HG02840 (cell line): ENCODE results near the gene TBC1D22A.
"Not testable (repeated sequence)": the region's sequence is repeated elsewhere in the genome, so short reads cannot be mapped to it uniquely, and the experiment has no call there.

Experiments
- ATAC-seq: cut with Tn5 transposase; IDR thresholded peaks from one replicate; pipeline ENCODE4 v1.9.1; 2021; ENCODE audit warnings: mild to moderate bottlenecking, moderate library complexity, moderate number of reproducible peaks; ENCODE audit not compliant: unreplicated experiment, low FRiP score

TBC1D22A gene

DNA sequence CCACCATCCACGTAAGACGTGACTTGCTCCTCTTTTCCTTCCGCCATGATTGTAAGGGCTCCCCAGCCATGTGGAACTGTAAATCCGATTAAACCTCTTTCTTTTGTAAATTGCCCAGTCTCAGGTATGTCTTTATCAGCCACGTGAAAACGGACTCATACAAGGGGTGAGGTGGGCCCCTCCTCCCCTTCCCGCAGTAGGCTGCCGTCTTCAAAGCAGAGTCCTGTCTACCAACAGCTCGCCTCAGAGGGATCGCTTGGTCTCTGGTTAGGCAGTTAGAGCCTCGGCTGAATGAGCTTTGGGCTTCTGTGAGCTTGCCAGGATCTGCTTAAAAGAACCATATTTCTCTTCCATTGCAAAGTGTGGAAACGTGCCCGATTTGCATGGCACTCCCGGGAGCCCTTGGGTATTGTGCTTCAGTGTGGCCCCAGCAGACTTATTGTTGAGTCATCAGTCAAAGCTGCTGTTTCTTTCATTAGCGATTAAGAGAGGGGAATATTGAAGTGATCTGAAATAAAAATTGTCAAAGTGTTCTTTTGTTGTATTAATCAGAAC is 338.3 kb downstream of the TBC1D22A start:
- no peak for ATAC-seq

DNA sequence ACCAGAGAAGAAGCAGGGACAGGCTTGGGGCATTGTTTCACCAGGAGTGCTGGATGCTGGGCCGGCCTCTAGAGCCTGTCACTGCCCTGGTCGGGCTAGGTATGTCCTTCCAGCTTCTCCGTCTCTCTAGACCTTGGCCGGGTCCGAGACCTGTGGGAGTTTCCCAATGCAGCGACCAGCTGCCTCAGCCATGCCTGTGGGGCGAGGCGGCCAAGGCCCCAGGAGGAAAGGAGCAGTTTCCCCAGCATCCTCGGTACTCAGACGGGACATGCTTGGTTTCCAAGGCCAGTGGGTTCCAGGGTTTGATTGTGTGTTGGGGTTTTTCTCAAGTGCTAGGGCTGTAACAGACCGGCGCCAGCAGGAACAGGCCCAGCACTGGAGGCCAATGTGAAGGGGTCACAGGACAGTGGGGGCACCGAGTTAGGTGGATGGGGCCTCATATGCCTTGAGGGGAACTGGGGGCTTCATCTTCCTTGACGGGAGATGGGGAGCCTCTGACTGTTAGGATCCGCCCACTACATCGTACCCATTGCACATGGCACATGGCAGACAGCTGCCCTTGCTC is 339.0 kb downstream of the TBC1D22A start:
- ATAC-seq, result no peak

DNA sequence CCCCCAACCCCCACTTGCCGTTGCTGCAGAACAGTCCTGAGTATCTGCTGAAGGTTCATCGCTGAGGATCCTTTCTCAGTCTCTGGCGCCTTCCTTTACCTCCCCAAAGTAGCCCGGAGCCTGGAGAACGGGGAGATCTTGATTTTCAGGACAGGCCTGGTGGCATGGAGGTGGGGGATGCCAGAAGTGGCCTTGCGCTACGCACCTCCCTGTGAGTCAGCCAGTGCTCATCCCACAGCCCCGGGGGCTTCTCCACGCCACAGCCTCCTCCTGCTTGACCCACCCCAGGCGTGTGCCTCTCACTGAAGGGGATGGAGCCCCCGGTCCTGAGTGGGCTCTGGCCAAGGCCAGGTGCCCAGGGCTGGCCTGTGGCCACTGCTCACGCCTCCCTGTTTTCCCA is 339.6 kb downstream of the TBC1D22A start:
- no peak for ATAC-seq

DNA sequence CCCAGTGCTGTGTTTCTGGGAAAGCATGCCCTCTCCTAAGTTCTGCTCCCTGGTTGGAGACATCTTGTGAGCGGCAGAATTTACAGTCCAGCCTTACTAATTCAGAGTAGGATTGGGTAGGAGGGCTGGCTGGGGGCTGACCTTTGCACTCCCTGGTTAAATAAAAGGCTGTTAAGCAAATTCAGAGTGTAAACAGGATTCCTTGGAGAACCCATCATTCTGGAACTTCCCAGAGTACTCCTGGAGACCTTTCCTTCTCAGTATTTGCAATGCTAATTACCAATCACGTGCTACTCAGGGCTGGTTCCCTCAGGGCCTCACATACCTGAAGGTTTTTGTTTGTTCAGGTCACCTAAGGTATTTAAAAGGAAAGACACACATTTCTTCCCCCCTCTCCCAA is 340.2 kb downstream of the TBC1D22A start:
- ATAC-seq, result no peak

DNA sequence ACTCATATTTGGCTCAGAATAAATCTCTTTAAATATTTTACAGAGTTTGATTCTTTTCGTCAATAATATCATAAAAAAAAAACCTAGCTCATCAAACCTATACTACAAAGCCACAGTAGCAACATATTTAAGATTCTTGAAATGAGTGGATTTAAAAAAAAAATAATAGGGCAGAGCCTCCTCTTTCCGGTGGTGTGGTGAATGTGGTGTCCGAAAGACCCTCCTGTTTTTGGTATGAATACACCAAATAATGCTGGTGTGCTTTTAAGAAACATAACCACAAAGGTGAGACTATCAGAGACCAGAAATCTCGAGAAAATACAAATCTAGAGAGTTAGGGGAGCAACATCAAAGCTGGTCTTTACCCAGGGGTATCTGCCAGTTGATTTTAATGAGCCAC is 342.6 kb downstream of the TBC1D22A start:
- no peak for ATAC-seq

DNA sequence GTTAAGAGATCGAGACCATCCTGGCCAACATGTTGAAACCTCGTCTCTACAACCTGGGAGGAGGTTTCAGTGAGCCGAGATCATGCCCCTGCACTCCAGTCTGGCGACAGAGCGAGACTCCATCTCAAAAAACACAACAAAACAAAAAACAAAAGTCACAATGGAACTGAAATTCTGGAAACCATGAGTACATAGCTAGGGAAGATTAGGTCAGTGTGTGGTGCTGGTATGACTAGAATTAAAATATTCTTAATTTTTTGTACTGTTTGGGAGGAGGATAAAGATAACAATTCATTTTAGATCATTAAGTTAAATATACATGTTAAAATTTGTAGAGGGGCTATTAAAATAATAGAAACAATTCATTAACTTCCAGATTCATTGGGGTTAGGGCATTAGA is 344.4 kb downstream of the TBC1D22A start:
- no peak for ATAC-seq

DNA sequence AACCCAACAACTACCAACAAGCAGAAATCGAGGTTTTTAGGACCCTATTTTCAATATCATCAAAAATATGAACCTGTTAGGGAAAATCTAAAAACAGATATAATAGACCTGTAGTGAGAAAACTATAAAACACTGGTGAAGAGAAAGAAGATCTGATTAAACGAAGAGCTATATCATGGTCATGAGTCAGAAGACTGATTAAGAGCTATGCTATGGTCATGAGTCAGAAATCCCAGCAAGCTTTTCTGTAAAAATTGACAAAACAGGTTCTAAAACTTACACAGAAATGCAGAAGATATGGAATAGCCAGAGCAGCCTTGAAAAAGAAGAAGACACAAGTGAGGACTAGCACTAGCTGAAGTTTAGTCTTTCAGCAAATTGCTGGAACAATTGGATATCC is 345.0 kb downstream of the TBC1D22A start:
- ATAC-seq, result no peak

DNA sequence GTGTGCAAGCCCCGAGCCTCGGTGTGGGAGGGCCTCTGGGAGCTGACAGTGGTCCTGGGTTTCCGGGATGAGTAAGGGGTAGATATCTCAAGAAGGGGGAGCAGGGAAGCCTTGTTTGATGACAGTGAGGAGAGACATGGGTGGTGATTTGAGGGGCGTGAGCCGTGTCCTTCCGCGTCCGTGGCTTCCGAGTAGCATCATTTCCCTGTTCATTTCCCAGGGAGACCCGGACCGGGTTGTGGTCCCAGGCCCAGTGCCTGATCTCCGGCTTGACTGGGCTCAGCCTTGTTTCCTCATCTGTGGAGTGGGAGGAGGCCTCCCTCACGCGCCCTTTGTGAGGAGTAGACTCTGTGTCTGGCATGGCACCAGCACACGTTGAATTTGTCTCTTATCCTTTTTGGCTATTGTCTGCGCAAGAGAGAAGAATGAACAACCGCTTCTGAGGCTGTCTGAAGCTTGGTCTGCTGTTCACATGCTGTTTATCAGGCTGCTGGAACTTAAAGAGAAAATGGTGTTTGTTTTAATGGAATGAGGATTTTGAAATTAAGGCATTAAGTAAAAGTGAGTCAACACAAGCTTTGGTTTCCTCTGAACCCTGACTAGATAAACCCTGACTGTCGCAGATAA is 348.5 kb downstream of the TBC1D22A start:
- ATAC-seq, result no peak

DNA sequence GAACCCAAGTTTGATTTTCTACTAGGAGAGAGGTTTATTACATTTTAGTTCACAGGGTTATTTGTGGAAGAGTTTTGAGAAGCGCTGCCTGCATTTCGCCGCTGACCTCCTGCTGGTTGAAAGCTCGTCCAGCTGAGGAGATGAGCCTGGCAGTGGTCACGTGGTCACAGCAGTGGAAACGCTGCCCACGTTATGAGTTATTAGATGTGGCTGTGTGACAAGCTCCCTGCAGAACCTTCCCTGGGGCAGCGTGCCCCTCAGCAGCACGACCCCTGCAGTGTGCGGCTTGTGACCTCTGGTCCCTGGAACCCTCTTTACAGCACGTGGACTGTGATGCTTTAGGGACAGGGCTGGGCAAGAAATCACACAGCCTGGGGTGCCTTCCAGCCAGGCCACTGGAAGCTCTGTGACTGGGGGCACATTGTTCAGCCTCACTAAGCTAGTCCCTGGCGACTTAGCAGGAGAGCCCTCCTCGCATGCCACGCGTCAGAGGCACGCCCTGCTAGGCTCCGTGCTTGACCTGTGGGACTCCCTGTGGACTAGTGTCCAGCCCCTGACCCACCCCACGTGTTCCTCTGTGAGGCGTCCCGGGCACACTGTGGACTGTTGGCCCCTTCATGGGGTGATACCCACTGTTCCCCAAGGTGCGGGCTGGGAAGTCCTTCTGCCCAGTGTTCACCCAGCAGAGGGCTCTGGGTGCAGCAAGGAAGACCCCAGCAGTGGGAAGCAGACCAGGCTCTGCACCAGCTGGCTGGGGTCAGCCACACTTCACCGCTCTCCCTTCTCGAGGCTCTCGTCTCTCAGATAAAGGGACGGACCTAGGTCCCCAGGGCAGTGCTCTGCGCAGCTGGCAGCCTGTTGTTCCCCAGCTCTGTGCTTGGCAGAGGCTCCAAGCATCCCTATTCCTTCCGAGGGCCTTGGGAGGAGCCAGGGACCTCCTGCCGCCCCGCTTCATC is 349.5 kb downstream of the TBC1D22A start:
- ATAC-seq, result no peak

DNA sequence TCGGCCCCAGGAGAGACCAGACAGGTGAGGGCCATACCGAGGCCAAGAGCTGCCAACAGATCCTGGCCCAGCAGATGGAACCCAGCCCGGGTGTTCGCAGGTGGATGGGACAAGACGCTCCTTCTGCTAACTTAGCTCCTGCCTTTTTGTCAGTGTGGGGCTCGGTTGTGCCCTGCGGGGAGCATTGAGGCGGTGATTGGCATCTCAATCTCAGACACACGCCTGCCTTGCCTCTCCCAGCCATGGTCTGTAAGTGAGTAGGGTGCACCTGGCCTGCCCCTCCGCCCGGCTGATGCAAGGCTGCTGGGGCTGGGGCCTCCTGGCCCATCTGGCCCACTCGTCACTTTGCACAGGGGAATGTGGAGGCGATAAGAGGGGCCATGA is 350.1 kb downstream of the TBC1D22A start:
- ATAC-seq, result no peak

DNA sequence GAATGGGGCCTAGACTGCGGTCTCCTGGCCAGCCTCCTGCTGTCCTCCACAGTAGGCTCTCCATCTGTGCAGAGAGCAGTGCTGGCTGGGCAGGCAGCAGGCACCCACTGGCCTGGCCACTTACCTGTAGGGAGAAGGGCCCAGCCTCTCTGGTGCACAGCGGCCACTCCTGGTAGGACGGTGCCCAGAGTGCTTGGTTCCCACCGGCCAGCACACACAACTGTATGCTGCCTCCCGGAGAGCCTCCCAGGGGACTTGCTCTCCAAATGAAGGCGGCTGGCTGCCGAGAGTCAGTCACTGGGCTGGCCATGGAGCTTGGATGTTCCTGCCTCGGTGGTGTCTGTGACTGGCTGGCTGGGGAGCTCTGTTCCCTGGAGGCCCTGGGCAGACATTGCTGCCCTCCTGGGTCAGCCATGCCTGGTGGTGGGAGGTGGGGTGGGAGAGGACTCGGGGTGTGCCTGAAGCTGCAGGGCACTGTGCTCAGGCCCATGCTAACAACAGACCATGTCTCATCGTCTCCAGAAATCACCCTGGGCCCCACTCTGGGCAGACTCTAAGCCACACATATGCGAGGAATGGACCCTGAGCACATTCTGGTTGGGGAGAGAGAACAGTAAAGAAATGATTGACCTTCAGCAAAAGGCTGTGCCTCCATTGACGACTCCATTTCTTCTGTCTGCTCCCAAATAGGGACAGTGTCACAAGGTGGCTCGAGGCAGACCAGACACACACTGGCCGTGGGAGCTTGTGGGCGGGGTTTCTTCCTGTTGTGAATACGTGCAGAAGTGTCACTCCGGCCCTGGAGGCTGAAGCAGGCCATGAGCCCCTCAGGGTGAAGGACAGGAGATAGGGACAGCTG is 350.8 kb downstream of the TBC1D22A start:
- ATAC-seq, result no peak

DNA sequence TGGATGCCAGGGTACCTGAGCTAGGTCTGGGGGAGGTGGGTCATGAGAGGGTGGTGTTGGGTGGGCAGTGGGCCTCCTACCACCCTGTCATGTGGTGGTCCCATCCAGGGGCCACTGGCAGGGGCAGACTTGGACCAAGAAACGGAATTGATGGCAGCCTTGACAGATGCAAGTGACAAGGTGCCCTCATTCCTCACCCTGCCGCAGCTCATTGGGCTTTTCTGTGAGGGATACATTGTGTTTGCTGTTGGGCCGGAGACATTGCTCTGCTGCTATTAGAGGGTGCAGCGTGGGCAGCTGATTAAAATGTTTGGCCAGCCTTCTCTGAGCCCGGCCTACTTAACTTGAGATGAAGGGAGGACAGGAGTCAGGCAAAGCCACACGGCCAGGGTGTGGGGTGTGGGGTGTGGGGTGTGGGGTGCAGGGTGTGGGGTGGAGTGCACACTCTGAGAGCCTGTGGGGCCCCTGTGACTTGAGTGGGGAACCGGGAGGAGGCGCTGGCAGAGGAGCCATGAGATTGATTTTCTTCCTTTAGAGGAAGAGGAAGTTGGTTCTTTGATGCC is 351.5 kb downstream of the TBC1D22A start:
- ATAC-seq, result no peak

DNA sequence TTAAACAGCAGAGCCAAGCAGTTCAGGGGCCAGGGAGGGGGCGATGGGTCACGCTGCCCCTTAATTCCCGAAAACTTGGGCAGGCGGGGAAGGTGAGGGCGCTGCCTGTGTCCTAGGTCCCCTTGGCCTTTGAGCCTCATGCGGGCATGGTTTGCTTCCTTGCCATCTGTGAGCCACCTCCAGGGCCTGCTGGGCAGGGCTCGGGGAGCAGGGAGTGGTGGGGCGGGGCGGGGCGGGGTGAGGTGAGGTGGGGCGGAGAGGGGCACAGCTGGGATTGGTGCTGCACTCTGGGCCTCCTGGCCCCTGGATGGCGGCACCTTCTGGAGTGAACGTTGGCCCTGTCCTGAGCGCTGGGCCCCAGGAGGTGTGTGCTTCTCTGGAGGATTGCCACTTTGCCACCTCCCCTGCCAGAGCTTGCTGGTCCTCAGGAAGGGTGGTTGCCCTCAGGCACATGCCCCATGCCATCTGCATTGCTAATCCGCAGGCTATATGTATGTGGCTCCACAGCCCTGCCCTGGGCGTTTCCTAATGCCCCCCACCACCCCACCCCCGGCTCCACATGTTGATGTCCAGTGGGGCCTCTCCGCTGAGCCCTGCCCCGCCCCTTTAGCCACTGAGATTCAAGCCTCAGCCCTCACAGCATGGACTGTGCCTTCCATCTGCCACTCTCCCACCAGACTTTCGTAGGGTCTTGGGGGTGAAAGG is 352.5 kb downstream of the TBC1D22A start:
- no peak for ATAC-seq

DNA sequence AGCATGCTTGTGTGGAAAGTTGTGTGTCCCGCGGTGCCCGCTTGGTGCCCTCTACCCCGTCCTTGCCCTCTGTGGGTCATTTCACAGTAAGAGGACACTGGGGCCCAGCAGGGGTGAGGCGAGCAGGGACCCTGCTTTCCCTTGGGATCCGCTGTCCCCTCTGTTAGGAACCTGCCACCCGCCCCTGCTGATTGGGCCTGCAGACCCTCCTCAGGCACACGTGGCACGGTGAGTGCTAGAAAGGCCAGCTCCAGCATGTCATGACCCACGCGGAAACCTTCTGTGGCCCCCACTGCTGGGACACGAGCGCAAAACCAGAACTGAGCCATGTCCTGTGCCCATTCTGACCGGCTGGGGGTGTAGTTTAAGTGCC is 353.1 kb downstream of the TBC1D22A start:
- no peak for ATAC-seq

DNA sequence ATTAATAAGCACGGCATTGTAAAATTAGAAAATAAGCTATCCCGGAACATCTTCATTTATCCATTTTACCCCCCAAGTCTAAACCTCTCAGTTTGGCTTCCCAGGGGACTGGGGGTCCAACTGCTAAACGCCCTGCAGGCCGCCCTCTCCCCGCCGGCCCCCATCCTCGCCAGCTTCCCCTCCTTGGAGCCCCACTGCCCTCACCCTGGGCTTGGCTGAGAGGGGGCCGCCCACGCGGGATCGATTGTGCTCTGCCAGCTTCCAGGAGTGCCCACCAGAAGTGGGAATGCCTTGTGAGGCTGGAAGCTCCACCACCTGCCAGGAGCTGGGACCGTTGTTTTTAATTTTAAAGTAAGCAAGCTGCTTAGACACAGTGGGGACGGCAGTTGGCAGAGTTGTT is 353.5 kb downstream of the TBC1D22A start:
- no peak for ATAC-seq

DNA sequence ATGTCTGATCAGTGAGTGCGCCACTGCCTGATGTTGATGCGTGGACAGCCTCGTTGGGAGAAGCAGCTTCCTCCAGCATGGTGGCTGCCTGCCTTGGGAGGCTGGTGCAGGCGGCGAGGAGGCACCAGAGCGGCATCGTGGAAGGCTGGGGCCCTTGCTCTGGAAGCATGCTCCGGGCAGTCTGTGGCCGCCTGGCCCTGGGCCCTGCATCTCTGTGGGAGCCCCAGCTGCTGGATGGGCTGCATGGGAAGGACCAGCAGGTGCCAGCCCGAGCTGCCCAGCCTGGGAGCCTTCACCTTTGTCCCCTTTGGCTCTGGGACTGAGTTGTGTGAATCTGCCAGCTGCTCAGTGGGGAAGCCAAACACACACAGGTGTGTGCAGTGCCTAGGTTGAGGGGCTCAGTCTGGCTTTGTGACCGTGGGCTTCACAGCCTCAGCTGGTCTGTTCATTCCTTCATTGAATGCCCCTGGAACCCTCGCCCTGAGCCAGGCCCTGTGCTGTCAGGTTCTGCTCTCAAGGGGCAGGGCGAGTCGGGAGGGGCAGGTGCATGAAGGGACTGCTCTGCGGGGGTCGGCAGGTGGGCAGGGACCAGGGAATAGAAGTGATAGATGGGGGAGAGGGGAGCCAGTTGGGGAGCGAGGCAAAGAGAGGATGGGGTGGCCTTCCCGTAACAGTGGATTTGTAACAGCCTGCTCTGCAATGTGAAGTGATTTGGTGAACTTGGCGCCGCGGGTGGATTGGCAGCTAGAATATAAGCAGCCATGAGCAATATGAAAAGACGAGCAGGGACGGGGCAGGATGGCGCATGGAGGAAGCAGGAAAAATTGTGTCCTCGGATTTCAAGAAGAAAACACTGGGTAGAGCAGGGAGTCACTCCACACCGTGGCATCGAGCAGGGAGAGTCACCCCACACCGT is 354.2 kb downstream of the TBC1D22A start:
- ATAC-seq, result no peak

DNA sequence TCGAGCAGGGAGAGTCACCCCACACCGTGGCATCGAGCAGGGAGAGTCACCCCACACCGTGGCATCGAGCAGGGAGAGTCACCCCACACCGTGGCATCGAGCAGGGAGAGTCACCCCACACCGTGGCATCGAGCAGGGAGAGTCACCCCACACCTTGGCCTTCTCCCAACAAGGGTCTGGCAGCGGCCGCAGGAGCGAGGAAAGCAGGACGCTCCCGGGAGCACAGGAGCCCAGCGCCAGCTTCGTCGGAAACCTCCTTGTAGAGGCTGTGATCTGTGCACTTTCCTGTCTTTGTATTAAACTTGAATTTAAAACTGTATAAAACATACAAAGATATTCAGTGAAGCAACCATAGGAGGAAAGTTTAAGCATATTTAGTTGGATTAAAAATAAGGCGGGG is 355.0 kb downstream of the TBC1D22A start:
- ATAC-seq, result not testable (repeated sequence)

DNA sequence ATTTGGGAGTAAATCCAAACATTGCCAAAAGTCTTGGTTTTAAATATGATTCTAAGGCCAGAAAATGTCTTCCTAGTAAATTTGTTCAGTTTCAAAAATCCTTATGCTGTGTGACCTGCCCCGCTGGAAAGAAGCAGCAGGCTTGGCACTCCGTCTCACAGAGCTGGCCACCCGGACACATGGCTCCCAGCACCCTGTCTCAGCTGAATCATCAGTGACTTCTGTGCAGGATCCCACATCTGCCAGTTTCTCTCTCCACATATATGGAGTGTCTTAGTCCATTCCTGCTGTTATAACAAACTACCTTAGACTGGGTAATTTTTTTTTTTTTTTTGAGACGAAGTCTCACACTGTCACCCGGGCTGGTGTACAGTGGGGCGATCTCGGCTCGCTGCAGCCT is 356.7 kb downstream of the TBC1D22A start:
- ATAC-seq, result no peak

DNA sequence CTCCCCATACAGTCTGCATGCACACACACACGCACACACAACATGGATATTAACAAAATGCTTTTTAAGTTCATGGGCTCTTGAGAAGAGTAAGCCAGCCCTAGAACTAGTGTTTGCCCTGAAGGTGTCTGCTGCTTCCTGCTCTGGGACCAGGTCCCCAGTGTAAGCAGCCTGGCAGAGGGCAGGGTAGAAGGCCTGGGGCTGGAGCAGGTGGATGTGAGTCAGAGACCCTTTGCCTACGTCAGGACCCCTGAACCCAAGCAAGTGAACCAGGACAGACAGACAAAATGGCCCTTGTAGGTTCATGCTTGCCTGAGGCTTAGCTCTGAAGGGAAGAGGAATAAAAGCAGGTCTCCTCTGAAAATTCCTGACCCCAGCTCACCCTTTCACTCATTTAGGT is 357.9 kb downstream of the TBC1D22A start:
- no peak for ATAC-seq
